ENCODE data around the gene KLHL29.
A peak's percentile ranks its signal among the peaks of the same experiment; 100 is the strongest.

The KLHL29 gene

GRCh38 chr2:23647563-23647962 is 262.6 kb downstream of the KLHL29 start:
- DNase-seq: no peak

GRCh38 chr2:23649303-23649702 is 264.3 kb downstream of the KLHL29 start:
- no peak for DNase-seq

DNA sequence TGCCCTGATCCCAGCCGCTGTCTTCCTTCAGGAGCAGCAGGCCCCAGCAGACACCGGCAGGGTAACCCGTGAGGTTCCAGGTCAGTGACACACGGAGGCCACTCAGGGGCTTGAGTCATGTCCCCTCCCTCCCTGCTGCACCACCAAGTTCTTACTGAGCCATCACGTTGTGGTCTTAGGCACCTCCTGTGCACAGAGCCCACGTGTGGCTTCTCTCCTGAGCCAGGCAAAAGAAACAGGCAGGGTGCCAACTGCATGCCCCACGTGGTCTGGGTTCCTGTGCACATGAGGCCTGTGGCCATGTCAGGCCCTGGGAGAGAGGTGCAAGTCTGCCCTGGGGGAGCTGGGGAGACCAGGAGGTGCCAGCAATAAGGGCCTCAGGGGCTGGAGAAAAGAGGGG is 264.8 kb downstream of the KLHL29 start:
- DNase-seq: no peak

DNA sequence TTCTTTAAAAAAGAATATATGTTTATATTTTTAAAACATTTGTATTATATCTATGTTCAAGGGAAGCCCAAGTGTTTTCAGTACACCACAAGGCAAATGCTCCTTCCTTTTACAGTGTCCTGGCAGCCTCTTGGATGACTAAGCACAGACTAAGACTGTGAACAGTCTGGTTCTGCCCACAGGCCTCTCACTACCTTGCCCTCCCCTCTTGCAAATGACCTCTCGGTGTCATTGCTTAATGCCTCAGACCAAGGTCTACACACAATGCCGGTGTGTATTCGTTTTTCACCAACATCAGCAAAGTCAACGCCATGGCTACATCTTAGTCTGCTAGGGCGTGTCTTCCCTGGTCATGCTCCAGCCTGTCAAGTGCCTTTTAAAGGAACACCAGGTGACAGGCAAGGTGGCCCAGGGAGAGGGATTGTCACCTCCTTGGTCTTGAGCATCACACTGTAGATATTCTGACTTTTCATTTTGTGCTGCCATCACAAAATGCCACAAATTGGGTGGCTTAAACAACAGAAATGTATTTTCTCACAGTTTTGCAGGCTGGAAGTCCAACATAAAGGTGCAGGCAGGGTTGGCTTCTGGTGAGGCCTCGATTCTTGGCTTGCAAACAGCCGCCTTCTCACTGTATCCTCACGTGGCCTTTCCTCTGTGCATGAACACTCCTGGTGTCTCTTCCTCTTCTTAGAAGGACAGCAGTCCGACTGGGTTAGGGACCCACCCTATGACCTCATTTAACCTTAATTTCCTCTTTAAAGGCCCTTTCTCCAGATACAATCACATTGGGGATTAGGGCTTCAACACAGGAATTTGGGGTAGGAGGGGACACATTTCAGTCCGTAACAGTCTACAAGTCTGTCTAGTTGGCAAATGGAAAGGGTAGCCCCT is 266.5 kb downstream of the KLHL29 start:
- DNase-seq: peak; percentile 68

- DNase-seq: peak; percentile 21
These were observed 268.3 kb downstream of the KLHL29 start for GRCh38 chr2:23653326-23653725.

DNA sequence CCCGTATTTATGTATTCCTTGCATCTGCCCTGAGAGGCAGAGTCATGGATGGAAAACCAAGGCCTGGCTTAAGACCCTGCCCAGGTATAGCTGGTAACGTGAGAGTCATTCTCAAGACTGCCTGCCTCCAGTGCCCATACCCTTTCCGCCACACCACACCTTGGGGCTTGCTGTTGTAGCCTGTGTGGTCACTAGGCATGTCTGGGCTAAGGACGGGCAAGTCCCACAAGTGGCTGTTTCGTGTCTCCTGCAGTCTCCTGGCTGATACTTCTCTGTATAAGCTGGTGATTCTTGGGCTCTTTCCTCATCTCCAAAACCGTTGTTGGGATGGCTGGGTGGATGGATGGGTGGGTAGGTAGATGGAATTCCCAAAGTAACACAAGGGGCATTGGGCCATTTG is 269.8 kb downstream of the KLHL29 start:
- DNase-seq: no peak

- DNase-seq: no peak
These were observed 271.1 kb downstream of the KLHL29 start for GRCh38 chr2:23655934-23656596.

GRCh38 chr2:23656597-23656973 is 271.6 kb downstream of the KLHL29 start:
- no peak for DNase-seq

GRCh38 chr2:23657371-23657770 is 272.4 kb downstream of the KLHL29 start:
- DNase-seq: no peak

GRCh38 chr2:23657934-23658333 is 273.0 kb downstream of the KLHL29 start:
- DNase-seq: no peak

GRCh38 chr2:23658466-23658942 is 273.5 kb downstream of the KLHL29 start:
- DNase-seq: no peak

DNA sequence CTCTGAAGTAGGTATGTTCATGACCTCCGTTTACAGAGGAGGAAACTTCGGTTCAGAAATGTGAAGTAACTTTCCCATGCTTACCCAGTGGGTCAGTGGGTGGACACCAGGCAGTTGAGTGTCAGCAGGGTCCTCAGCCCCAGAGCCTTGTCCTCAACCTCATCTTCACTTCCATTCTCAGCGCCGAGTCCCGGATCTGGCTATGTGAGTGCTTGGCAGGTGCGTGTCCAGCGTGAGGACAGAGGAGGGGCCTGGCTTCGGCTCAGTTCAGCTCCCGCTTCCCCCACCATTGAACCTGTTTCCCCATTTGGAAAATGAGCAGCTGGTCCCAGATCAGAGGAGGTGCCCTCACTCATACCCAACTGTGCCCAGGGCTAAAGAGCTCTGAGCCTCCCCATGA is 274.3 kb downstream of the KLHL29 start:
- no peak for DNase-seq

- DNase-seq: no peak
These were observed 274.8 kb downstream of the KLHL29 start for GRCh38 chr2:23659773-23660172.

DNA sequence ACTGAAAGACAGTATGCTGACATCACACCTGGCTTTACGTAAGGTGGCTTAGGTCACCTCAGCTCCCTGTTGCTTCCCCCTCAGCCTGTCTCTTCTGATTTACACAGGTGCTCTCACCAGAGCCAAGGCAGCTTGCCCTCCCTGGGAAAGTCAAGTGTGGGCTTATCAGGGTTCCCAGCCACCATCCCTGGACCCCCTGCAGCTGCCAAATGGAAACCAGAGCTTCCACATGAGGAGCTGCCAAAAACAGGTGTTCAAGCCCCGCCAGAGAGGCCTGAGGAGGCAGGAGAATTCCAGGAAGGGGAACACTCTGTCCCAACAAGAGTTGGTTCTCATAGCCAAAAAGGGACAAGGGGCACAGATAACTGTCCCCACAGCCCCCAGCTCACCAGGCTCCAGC is 275.3 kb downstream of the KLHL29 start:
- DNase-seq: no peak

DNA sequence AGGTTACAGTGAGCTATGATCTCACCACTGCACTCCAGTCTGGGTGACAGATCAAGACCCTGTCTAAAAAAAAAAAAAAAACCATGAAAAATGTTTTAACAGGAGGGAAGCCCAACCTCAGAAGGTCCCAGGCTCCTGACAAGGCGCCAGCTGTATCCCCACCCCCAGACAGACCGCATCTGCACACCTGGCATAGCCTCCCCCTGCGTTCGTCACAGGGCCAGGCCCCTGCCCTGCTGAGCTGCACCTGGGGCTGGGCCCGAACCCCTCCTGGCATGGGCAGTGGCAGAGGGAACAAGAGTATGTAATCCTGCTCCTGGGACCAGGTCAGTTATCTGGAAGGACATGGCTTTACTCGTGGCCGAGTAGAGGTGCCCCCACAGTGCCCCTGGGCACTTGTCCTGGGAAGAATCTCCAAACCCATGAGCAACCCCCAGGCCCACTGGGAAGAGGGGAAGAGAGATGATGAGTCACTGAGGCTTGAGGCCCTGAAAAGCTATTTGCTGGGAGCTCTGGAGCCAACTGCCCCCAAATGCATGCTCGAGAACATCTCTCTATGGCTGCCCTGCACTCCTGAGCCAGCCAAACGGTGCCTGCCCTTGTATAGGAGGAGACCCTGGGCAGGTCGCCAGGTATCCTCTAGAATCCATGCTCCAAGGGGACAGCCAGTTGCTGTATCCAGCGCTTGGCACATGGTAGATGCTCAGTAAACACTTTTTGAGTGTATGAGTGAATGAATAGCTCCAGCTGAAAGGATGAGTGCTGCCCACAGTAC is 276.5 kb downstream of the KLHL29 start:
- no peak for DNase-seq

GRCh38 chr2:23662466-23662865 is 277.5 kb downstream of the KLHL29 start:
- DNase-seq: no peak

DNA sequence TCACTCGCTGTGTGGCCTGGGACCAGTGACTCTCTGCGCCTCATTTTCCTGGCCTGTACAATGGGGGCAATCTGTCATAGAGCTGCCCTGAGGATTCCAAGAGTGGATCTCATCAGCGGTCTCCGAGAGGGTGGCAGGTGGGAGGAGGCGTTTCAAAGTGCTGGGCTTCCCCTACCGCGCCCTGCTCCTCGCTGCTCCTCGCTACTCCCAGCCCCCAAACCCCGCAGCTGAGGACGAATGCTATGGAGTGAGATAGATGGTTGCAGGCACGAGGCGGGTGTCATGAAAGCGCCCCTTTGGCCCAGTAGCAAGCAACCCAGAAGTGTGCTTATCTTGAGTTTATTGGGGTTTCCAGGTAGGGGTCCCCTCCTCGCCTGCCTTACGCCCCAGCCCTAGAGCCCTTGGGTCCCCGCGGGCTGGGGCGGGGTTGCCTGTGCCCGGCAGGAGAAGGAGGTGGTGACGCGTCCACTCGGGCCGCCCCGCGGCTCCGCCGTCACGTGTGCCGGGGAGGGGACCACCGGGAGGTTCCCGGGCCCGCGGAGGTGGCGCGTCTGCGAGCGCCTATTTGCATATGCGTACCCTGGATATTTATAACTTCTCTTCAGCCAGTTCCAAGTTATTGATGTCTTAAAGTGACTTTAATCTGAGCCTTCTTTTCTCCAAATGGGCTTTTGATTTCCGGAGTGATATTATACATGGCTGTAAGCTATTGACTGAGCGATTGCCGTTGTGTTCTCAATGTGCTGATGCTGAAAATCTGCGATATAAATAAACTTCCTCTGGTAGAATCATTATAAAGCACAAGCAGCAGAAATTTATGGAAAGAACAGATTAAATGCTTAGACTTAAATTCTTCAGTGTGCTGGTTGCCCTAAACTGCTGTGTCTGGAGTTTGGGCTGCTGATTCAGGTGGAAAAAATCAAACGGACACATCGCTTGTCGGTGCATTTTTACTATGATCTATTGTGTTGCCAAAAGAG is 278.3 kb downstream of the KLHL29 start:
- peak; percentile 16 for DNase-seq

DNA sequence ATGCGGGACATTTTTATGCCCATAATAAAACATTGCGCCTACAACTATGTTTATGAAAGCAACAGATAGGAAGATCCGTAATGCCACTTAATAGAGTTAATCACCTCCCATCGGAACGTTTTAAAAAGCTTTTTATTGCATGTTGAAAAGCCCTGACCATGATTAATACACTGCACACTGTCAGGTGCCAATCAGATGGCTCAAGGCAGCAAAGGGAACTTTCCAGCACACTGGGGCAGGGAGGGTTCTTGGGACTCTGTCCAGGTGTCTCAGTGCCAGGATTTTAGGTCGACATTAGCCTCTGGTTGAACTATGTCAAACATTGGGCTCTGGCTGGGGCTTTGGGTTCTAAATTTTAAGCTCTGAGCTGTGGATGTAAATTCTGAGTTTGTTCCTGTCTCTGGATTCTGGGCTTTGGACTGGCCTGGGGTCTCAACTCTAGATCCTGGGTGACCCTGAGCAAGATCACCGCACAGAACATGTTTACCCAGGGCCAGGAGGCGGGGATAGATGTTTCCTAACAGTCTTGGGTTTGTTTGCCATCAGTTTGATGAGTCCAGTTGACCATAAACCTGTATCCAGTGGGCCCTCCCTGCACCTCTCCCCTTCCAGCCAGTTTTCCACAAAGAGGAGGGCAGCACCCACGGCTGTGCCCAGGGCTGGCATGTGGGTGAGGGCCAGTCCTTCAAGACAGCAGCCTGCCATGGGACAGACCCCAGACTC is 279.2 kb downstream of the KLHL29 start:
- no peak for DNase-seq

GRCh38 chr2:23666241-23666979 is 281.4 kb downstream of the KLHL29 start:
- DNase-seq: no peak

GRCh38 chr2:23666980-23667357 is 282.0 kb downstream of the KLHL29 start:
- no peak for DNase-seq

Measured in fibroblast of skin of right biceps (primary cell).